Hindlimb muscle (tissue), 1 donor: ENCODE results near the gene C11orf97. TPM values are rescaled to one million over a fixed set of nuclear protein-coding genes. Genes with fewer than 3 reads are reported as not detected.
A peak's percentile ranks its signal among the peaks of the same experiment; 100 is the strongest.
"Not testable (repeated sequence)": the region's sequence is repeated elsewhere in the genome, so short reads cannot be mapped to it uniquely, and the experiment has no call there.

ENCODE experiments used
- DNase-seq: peaks from one replicate; pipeline ENCODE4 v3.0.0-alpha.2; 2013
- polyA plus RNA-seq: library from polyadenylated mRNA; unstranded; fragments of 120-200 nt; gene quantifications from one replicate; pipeline ENCODE4 v1.2.1, GENCODE V29; 2013; ENCODE audit not compliant: insufficient read length

Gene C11orf97, protein sequence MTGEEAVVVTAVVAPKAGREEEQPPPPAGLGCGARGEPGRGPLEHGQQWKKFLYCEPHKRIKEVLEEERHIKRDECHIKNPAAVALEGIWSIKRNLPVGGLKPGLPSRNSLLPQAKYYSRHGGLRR
- not detected for polyA plus RNA-seq

GRCh38 chr11:94511932-94512781 lies at the start of gene C11orf97:
C11orf97 (plus strand) TSS chr11:94512461; CDS start chr11:94512529, 68 bp downstream.
- DNase-seq: peak; percentile 45

DNA sequence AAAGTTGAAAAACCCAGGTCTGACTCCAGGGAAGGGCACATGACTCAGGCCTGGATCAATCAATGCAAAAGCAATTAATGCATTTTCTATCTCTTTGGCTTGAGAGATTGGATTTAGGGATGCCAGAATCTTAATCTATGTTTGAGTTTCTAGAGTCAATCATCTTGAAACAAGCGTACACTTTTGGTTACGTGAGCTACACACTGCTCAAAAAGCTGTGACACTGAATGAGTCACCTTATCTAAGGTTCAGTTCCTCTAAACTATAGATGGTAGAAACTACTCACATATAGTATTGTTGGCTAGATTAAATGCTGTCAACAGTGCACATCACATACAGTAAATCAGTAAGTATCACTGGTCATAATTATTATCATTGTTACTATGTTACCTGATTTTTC lies 42.8 kb upstream of the C11orf97 start:
- no peak for DNase-seq

DNA sequence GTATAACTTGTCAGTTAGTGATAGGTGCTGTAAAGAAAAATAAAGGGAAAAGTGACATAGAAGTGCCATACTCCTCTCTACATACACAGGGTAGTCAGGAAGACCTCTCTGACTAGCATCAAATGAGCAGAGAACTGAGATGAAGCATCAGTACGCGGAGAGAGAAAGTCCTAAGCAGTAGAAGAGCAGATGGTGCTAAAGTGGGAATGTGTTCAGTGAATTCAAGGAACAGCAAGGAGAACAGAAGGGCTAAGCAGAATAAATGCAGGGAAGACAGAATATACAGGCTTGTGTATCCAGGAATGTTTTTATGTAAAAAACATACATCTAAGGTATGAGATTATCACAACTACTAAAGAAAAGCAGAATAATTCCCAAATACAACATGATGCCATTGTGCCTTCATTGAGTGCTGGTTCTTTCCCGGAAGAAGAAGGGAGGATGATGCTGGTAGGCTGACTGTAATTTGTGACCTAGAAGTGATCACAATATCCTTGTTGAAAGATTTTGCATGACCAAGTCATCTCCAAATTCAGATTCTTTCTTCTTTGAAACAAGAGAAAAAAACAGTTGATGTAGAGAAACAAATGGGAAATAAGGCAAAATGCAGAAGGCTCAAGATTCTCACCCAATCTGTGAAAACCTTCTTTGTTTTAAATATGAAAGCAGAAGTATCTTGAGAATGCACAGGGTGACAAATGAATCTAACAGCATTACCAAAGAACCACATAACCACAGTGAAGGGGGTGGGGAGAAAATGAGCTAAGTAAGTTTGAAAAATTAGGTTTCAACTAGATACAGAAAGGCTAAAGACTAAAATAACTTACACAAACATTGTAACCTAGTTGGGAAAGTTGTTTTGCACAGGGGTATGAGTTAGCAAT lies 39.1 kb upstream of the C11orf97 start:
- DNase-seq: peak; percentile 3

GRCh38 chr11:94477624-94478023 lies 34.6 kb upstream of the C11orf97 start:
- DNase-seq: no peak

GRCh38 chr11:94481342-94481741 lies 30.9 kb upstream of the C11orf97 start:
- DNase-seq: no peak

GRCh38 chr11:94486068-94486467 lies 26.2 kb upstream of the C11orf97 start:
- DNase-seq: no peak

DNA sequence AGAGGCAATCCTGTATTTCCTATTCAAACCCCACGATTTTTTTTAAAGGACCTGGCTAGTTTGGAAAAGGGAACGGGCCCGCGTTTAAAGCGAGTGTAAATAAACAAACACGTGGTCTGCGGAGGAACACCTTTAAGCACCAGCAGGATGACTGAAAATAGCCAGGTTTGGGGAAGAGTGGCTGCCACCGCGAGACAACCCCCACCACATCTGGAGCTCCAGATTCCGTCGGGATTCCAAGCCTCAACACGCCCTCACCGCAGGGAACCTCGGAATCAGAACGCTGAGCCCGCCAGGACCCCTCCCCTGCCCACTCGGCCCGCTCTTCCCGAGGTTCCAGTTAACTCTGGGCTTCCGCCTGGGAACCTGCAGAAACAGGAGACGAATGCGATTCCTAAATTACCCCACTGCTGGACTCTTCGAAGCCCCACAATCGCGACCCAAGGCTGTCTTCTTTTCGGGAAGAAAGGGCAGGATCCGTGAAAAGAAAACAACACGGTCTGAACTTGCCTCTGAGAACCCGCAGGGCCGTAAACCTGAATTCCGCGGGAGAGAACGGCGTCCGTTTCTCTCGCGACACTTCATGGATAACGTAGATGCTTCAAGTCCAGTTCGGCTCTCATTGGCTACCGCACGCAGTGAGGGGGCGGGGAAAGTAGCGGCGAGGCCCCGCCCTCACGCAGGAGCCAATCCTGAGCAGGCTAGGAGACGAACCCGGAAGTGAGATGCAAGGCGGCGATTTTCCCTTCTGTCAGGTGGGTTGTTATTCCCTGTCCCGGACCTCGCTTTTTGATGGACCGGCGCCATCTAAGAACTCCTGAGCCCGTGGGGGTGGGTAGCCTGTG lies 18.8 kb upstream of the C11orf97 start, which contains the start of the genes ANKRD49 and MRE11:
Gene ANKRD49, plus strand, starts transcription at position 704 of the 845 bp plus-strand sequence. CDS start 2,710 bp downstream, outside the sequence.
Gene MRE11, minus strand, starts transcription at position 564 of the 845 bp plus-strand sequence. CDS start 1,043 bp downstream, outside the sequence.
- peak; percentile 98 for DNase-seq

- DNase-seq: no peak
Measured at GRCh38 chr11:94494126-94494680, 18.1 kb upstream of the C11orf97 start.

DNA sequence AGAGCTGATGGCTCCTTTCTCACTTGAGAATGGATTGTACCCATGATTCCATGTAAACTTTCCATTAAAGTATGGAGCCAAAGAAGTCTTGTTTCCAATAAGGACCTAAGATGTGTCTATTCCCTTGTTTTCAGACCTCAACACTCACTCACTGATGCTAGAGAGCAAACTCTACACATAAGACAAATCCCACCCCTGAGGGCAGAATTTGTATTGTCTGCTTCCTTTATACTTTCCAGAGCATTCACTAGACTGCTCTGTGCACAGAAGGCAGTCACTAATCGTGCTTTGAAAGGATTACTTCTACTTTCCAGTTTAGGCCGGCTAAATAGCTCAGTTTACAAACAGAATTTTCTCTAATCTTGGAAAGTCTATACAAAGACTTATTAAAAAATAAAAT lies 12.1 kb upstream of the C11orf97 start:
- no peak for DNase-seq

- DNase-seq: no peak
Measured at GRCh38 chr11:94501522-94501921, 10.7 kb upstream of the C11orf97 start.

- no peak for DNase-seq
Measured at GRCh38 chr11:94504689-94505293, 7.5 kb upstream of the C11orf97 start.

DNA sequence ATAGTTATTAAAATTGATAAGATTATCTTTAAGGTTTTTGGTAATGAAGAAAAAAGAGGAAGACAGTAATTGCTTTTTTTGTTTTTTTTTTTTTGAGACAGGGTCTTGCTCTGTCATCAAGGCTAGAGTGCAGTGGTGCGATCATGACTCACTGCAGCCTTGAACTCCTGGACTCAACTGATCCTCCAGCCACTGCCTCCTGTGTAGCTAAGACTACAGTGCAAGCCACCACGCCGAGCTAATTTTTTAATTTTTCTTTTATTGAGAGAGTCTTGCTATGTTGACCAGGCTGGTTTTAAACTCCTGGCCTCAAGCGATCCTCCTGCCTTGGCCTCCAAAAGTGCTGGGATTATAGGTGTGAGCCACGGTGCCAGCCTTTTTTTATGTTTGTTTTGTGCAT lies 5.7 kb upstream of the C11orf97 start:
- not testable (repeated sequence) for DNase-seq

DNA sequence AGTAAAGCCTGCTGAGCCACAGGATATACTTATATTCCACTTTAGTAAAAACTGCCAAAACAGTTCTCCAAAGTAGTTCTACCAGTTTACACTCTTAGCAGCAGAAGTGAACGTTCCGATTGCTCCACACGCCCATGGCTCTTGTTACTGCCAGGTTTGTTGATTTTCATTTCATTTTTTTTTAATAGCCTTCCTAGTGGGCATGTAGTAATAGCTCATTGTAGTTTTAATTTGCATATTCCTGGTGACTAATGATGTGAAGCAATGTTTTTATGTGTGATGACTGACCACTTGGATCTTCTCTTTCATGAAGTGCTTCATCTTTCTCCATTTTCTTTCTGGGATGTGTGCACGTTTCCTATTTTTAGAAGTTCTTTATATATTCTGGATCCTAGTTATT lies 4.8 kb upstream of the C11orf97 start:
- no peak for DNase-seq

GRCh38 chr11:94513091-94513490 lies 830 bp downstream of the C11orf97 start:
- no peak for DNase-seq

- DNase-seq: no peak
Measured at GRCh38 chr11:94515398-94515797, 3.1 kb downstream of the C11orf97 start.

- DNase-seq: no peak
Measured at GRCh38 chr11:94516725-94517124, 4.5 kb downstream of the C11orf97 start.

GRCh38 chr11:94518300-94518699 lies 6.0 kb downstream of the C11orf97 start:
- DNase-seq: no peak

DNA sequence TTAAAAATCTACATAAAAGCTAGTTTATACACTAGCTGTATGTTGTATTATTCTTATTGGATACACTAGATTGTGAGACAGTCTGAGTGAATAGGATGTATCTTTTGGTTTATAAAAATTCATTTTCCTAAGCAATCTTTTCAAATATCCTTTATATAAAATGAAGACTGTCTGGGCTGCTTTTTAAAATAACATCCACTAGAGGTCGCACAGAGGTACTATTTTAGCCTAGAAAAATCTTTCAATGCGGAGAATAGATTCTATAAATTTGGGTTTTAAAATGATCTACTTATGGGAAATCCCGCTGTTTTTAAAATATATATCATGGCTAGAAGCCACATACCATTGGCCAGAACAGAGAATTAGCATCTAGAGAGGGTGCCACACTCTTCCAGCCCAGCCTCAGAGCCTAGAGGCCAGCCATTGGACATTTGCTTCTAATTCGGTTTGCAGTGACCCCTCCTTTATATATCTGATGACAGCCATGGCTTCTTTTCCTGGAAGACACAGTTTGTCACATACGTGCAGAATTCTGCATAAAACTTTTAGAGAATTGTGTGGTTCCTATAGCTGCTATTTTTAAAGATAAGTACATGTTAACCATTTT lies 7.3 kb downstream of the C11orf97 start:
- peak; percentile 33 for DNase-seq

- no peak for DNase-seq
Measured at GRCh38 chr11:94521684-94522083, 9.4 kb downstream of the C11orf97 start.

GRCh38 chr11:94524341-94524740 lies 12.1 kb downstream of the C11orf97 start:
- DNase-seq: no peak
